SK-N-MC (cell line): ENCODE measurements around the gene FBXW11.

ENCODE experiments used
- EZH2 ChIP-seq: fragments of 200-600 bp; sonication (generic); IDR thresholded peaks from one replicate; pipeline ENCODE4 v1.6.1; 2017; ENCODE audit warnings: antibody characterized with exemption
- POLR2AphosphoS5 ChIP-seq: IDR thresholded peaks from 2 replicates; pipeline ENCODE4 v1.6.1; 2012; ENCODE audit warnings: mild to moderate bottlenecking, low read depth, low read length, borderline replicate concordance

- TF ChIP-seq EZH2 (no peak), POLR2AphosphoS5 (no peak)
Observed at GRCh38 chr5:171984748-171985419, 21.6 kb downstream of the FBXW11 start.
